COLO829 (cell line): Measurements from ENCODE around the gene PTPRE.

Experiments
- DNase-seq: peaks from one replicate; pipeline ENCODE4 v3.0.0; 2012; ENCODE audit warnings: low spot score

The PTPRE gene

GRCh38 chr10:128061306-128062300, 154.7 kb downstream of the PTPRE start:
- no peak for DNase-seq

- DNase-seq = no peak
Measured at GRCh38 chr10:128062331-128062880, 155.5 kb downstream of the PTPRE start.

DNA sequence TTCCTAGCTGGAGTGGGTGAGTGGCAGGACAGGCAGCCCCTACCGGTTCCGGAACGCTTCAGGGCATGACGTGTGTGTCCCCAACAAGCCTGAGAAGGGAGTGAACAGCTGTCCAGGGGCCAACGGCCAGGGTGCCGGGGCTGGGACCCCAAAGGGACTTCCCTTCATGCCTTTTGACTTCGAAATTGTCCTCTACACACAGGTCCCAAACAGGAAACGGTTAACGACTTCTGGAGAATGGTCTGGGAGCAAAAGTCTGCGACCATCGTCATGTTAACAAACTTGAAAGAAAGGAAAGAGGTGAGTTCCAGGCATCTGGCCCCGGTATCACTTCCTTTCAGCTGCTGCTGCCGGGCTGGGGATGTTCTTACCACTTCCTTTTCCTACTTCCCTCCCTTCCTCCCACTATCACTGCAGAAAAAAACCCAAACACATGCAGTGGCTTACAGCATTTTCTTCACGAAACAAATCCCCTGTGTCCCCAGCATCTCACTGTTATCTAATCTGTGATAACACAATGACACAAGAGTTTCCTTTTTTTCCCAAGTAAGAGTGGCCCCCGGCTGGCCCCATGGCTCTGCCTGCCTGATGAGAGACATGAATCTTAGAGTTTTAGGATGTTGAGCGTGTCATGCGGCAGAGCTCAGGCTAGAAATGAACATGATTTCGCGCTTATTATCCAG, 156.1 kb downstream of the PTPRE start:
- no peak for DNase-seq

DNA sequence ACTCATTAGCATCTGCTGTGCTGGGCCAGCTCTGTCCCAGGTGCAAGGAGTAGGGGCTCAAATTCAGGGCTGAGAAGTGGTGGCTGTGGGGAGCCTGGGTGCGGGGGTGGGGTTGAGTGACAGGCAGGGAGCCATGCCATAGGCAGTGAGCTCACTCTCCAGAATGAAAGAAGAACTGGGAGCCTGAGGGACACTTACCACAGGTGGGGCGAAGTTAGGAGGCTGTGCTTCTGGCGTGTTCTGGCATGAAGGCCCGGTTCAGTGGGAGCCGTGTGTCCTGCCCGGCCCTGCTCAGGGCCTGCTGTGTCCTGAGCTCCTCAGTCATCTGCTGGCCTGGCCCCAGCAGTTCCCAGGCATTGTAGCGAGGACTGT, 156.8 kb downstream of the PTPRE start:
- no peak for DNase-seq

- peak; percentile 18 for DNase-seq
Measured at GRCh38 chr10:128064108-128064969, 157.4 kb downstream of the PTPRE start.

GRCh38 chr10:128064970-128065580, 158.2 kb downstream of the PTPRE start:
- DNase-seq = no peak

- DNase-seq = no peak
Measured at GRCh38 chr10:128065881-128066534, 159.1 kb downstream of the PTPRE start.

DNA sequence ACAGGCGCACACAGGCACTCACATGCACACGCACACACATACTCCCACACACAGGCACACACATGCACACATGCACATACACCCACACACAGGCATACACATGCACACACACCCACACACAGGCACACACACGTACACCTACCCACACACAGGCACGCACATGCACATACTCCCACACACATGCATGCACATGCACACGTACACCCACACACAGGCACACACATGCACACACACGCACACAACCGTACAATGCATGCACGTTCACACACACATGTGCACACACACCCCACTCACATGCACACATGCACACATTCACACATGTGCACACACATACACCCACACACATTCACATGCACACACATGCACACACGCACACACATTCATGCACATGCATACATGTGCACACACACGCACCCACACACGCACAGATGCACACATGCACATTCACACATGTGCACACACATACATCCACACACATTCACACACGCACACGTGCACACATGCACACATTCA, 160.0 kb downstream of the PTPRE start:
- DNase-seq = no peak

- DNase-seq = no peak
Measured at GRCh38 chr10:128067691-128068397, 160.9 kb downstream of the PTPRE start.

GRCh38 chr10:128068398-128069285, 161.7 kb downstream of the PTPRE start:
- DNase-seq = no peak

DNA sequence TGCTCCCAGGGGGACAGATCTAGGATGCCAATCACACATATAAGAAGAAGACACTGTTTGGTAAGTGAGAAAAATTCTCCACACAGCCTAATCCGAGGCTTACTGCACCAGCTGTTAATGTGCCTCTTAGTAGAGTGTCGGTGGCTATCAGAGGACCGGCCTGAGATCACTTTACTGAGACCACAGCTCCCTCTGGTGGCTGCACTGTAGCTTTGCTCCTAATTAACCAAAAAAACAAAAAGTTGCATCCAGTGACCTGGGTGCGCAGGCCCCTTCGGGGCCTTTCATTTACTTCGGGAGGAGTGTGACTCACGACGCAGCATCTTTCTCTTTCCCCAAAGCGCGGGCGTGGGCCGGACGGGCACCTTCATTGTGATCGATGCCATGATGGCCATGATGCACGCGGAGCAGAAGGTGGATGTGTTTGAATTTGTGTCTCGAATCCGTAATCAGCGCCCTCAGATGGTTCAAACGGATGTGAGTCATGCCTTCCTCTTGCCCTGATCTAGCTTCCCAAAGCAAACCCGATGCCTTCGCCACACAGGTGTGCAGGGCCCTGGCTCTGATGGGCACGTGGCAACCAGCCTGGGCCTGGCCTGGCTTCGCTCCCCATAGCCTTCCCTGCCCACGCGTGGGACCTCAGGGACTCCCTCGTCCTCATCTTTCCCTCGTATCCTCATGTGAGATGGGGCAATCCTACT, 162.6 kb downstream of the PTPRE start:
- peak; percentile 41 for DNase-seq

DNA sequence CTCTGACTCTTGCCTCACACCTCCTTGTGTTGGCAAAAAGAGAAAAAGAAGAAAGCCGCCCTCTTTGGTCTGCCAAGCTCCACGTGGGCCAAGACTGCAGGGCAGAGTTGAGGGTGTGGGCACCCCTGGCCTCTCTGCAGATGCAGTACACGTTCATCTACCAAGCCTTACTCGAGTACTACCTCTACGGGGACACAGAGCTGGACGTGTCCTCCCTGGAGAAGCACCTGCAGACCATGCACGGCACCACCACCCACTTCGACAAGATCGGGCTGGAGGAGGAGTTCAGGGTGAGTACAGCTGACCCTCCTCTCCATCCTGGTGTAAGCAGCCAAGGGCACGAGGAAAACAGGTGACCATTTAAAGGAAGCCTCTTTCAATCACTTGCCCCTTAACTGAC, 163.3 kb downstream of the PTPRE start:
- DNase-seq = no peak

GRCh38 chr10:128070721-128071416, 164.0 kb downstream of the PTPRE start:
- no peak for DNase-seq

DNA sequence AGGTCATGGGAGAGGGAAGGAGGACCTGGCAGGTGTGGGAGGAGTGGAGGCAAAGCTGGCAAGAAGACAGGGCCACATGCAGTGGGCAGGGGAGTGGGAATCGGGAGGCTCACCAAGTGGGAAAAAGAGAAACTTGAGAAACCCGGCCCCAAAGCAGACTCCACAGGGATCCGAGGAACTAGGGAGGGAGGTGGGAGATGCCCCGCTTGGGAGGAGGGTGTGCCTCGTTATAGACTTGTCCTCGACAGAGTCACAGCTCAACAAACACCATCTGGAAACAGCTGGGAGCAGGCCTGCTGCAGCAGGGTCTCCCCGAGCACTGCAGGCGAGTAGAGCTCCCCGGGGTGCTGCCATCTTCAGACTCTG, 164.5 kb downstream of the PTPRE start:
- DNase-seq = no peak

- no peak for DNase-seq
Measured at GRCh38 chr10:128072046-128072445, 165.1 kb downstream of the PTPRE start.

DNA sequence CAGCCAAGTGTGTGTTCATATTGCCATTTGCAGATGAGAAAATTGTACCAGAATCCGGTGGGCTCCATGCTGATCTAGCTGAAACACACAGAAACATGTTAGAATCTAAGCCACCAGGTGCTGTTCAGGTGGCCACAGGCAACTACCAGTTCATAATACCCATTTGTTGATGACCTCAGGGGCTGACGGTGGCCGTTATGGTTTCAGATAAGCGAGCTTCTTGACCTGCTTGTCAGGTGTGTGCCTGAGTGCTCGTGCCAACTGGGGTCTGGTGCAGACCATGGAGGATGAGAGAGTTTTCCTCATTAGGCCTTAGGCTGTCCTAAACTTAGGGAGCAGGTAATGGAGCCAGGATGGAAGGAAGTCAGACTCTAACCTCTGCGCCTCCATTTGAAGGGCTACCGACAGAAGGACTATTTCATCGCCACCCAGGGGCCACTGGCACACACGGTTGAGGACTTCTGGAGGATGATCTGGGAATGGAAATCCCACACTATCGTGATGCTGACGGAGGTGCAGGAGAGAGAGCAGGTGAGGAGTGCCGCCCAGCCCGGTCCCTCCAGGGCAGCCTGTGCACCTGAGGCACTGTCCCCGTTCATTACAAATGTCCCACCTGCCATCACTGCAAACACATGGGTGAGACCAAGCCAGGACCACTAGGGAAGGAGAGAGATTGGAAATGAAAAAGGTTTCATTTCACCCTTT, 166.2 kb downstream of the PTPRE start:
- DNase-seq = no peak

DNA sequence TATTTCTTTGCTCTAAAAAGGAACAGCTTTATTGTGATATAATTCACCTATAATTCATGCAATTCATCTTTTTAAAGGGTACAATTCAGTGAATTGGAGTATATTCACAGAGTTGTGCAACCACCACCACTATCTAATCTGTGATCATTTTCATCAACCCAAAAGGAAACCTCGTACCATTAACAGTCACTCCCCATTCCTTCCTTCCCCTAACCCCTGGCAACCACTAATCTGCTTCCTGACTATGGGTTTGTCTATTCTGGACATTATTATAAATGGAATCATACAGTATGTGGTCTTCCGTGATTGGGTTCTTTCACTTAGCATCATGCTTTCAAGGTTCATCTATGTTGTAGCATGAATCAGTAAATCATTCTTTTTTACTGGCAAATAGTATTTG, 167.0 kb downstream of the PTPRE start:
- DNase-seq = no peak
